GM19240 (cell line): ENCODE measurements around the gene RBM33.
"Not testable (repeated sequence)": the region's sequence is repeated elsewhere in the genome, so short reads cannot be mapped to it uniquely, and the experiment has no call there.

Source experiments
- DNase-seq: peaks from one replicate; pipeline ENCODE4 v3.0.0; 2011; ENCODE audit warnings: low spot score; ENCODE audit not compliant: insufficient read length

Gene RBM33, protein sequence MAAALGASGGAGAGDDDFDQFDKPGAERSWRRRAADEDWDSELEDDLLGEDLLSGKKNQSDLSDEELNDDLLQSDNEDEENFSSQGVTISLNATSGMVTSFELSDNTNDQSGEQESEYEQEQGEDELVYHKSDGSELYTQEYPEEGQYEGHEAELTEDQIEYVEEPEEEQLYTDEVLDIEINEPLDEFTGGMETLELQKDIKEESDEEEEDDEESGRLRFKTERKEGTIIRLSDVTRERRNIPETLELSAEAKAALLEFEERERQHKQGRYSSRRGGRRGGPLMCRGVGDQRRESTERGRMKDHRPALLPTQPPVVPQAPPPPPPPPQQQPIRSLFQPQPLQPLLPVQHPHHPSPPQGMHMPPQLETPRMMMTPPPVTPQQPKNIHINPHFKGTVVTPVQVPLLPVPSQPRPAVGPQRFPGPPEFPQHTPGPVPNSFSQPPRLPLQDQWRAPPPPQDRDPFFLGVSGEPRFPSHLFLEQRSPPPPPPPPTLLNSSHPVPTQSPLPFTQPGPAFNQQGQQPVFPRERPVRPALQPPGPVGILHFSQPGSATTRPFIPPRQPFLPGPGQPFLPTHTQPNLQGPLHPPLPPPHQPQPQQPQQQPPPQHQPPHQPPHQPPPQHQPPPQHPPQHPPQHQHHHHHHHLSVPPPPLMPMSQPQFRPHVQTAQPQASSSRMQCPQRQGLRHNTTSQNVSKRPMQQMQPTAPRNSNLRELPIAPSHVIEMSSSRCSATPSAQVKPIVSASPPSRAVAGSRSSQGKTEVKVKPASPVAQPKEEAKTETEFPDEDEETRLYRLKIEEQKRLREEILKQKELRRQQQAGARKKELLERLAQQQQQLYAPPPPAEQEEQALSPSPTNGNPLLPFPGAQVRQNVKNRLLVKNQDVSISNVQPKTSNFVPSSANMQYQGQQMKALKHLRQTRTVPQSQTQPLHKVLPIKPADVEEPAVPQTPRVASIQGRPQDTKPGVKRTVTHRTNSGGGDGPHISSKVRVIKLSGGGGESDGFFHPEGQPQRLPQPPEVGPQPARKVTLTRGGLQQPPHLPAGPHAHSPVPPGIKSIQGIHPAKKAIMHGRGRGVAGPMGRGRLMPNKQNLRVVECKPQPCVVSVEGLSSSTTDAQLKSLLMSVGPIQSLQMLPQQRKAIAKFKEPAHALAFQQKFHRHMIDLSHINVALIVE

DNA sequence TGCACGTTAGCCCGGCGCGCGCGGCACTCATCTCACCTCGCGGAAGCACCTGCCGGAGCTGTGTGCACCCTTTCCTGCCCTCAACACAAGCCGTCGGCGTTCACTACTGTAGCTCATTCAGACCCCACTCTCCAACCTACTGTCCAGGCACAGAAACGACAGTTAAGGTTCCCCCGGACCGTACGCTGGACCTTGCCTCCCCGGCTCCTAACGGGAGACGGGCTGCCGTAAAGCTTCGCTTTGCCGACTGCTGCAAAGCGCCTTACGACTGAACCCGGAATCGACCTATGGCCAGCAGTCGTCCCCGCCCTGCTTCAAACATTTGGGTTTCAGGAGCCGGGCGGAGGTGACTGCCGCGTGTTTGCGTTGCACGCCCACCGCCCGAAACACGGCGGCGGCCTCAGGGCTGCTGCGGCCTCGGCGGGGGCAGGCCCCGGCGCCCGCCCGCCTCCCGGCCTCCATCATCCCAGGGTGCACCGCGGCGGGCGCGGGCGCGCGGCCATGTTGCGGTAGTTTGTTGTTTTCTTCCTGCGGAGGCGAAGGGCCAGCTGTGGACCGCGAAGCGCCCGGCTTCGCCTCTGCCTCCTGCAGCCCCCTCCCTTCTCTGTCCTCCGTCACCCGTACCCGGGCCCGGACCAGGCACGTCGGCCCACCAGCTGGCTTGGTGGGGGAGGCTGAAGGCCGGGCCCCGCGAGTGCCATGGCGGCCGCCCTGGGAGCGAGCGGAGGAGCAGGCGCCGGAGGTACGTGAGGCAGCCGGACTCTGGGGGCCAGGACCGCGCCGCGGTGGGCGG, at the start of gene RBM33:
Gene RBM33 (plus strand): TSS at position 484 of the 793 bp plus-strand sequence. CDS start 216 bp downstream, at position 700.
- peak; percentile 41 for DNase-seq

DNA sequence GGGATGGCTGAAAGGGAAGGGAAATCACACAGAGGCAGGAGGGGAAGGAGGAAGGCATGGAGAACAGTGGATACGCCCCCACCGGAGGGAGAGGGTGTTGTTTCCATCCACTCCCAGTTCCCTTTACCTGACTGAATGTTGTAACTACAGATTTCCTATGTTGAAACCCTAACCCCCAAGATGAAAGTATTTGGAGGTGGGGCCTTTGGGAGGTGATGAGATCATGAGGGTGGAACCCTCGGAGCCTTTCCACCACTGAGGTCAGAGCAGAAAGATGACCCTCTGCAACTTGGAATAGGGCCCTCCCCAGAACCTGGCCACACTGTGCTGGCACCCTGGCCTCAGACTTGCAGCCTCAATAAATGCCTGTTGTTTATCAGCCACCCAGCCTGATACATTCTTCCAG, 49.5 kb upstream of the RBM33 start:
- no peak for DNase-seq

DNA sequence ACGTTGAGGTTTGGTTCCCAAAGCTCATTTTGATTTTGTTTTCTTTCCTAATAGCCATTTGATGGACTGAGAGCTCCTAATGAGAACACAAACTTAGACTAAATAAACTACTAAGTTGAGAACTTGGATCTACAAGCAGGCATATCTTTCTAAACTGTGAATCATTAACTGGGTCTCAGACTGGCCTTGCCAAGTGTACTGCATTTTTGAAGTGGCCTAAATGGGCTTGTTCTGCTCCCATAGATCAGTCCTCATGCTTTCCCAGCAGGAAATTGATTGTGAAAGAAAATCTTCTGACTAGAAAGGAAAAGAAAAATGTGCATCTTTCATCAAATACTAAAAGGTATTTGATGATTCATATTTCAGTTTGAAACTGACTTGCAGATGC, 46.7 kb upstream of the RBM33 start:
- no peak for DNase-seq

DNA sequence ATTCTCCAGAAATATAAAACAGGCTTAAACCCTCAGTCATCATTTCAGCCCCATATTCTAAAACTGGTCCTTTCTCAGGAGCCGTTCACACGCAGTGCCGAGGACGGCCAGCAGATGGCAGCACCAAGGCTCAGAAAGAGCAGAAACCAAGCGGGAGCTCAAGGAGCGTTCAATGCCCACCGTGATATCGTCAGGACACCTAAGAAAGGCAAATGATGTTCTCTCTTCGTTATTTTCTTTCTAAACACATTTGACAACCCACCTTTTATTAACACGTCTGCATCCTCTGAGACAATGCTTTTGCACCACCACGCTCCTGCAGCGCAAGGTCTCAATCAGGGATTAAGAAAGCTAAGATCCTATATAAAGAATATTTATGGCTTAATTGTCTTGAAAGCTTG, 45.7 kb upstream of the RBM33 start:
- DNase-seq = peak; percentile 86

DNA sequence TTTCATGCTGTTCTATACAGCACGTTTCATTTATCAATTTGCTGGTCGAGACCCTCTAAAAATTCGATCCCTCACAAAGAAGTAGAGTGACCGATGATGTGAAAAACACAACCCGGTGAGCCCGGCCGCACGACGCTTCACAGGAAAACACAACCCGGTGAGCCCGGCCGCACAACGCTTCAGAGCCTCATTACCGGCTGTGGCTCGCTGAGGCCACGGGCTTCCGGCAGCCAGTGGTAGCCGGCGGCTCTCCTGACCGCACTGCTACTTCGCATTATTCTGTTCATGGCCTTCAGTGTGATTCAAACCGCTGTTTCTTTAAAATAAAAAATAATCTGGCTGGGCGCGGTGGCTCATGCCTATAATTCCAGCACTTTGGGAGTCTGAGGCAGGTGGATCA, 42.3 kb upstream of the RBM33 start:
- no peak for DNase-seq

DNA sequence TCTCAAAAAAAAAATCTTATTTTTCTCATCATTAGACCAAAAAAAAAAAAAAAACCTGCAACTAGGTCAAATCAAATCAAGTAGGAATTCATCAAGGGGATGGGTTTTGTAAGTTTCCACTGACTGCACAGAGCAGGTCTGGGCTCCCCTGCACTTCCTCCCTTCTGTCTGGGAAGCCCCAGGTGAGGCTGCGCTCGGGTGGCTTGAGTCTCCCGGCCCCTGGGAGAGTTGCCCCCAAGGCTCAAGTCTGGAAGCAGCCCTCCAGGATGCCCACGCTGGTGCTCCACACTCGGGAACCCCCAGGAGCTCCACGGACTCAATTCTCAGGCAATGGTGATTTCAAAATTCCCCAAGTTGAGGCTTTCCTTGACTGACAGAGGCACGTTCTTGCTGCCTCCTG, 41.7 kb upstream of the RBM33 start:
- DNase-seq = no peak

DNA sequence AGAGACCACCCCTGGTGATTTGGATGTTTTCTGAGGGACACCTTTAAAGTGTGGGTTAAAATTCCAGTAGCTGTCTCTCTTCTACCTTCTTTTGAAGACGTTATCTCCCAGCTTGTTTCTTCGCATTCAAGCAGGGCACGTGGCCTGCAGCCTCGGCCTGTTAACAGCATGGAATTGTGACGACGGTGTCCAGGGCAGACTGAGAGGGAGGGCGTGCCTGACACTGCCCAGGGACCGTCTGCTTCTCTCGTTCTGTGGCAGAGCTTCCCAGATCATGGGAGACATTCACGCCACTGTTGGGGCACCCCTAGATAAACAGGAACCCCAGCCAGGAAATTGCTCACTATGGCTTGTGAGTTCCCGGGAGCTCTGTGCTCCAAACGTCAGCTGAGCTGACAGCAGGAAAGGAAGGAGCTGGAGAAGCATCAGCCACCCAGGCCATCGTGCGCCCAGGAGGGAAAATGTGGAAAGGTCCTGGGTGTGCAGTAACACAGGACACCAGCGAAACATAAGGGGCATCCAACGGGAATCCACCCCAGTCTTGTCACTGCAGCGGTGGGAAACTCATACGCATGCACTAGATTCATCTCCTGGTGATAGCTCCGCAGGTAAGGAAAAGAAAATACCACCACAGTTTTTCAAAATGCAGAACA, 41.1 kb upstream of the RBM33 start:
- DNase-seq = no peak

DNA sequence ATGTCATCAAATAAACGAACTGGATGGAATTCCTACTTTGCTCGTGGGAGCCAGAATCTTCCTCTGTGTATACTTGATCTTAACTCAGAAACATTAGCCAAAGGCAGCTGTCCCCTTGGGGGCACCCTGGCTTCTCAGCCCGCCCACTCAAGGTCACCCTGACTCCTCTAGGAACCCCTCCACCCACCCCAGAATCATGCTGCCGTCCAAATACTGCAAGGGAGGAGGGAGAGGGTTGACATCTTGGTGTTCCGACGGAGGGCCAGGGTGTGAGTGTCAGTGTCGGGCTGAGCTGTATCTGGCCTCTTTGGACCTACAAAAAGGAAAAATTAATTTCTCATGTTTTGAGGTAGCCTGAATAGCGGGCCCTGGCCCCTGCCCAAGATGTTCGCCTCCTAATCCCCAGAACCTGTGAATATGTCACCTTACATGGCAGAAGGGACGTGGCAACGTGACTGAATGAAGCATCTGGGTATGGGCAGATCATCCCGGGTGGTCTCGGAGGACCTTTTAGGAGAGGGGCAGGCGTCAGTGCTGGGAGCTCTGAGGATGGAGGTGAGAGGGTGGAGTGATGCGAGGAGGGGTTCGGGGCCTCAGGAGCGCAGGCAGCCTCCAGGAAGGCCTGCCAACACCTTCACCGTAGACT, 40.5 kb upstream of the RBM33 start:
- no peak for DNase-seq

DNA sequence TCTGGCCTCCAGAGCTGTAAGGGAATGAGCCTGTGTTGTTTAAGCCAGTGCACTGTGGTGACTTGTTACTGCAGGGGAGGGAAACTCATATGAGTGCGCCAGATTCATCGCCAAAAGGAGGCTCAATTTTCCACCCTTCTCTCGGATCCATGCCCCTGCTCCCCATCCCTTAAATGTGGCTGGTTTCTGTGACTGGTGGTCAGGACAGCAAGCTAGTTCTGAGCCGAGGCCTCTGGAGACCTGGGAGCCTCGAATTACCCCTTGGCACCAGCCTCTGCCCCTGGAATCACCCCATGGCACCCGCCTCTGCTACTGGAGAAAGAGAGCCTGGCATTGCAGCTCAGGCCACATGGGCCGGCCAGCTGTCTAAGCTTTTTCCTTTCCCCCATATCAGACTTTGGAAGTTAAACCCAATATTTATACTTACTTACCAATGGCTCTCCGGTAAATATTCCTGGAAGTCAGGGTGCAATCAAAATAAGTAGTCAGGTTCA, 39.9 kb upstream of the RBM33 start:
- DNase-seq = no peak

DNA sequence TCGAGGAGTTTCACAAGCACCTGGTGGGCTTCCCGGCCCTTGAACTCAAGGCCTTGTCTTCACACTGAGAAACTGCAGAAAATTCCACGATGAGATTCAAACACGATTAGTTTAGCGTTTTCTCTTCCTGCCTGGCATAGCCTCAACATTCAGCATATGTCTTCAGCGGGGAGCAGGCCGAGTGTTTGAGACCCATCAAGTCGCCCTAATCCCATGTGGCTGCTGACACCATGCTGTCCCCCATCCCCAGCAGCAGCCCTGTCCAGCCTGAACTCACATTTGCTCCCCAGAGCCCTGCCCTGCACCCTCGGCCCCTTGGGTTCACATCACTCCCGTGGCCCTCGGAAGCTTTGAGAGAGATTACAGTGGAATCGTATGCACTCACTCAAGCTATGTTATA, 35.3 kb upstream of the RBM33 start:
- no peak for DNase-seq

DNA sequence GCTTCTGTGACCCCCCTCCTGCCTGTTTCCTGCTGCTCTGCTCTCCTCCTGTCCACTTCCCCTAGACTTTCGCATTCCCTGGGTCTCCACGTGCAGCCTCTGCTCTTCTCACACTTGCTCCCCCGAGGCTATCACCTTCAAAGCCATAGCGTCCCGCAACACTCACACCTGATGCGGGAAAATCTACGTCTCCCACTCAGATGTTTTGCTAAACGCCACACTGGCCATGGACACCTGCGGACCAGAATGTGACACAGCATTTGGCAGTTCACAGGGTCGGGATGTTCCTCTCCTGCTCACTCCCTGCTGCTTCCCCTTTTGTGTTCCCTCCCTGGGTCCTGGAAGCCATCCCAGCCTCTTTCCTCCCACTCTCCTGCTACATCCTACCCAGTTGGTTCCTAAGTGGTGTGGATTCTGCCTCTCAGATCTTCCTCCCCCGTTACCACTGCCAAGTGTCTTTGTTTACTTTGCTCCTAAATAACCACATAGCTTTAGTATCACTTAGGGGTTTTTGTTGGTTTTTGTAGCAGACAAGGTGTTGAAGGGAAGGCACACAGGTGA, 33.7 kb upstream of the RBM33 start:
- DNase-seq = no peak

DNA sequence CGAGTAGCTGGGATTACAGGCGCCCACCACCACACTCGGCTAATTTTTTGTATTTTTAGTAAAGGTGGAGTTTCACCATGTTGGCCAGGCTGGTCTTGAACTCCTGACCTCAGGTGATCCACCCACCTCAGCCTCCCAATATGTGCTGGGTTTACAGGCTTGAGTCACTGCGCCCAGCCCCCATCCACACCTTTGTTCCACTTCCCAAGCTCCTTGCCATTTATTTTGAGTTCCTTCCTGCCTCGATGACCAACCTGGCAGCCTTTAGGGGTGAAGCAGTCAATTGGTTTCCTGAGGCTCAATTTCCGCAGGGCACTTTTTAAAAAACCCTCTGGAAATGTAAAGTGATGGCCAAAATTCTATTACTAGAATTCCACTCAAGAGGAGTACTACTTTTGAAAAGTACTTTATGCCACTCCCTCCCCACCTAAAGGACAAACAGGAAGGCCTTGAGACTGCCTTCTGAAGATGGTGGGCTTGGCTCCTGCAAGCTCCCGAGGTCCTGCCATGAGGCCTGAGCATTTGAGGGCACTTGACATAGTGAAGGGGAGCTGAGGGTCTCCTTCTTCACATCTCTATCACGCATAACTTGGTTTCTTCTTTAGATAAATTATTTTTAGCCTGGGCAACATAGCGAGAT, 32.5 kb upstream of the RBM33 start:
- DNase-seq = no peak

DNA sequence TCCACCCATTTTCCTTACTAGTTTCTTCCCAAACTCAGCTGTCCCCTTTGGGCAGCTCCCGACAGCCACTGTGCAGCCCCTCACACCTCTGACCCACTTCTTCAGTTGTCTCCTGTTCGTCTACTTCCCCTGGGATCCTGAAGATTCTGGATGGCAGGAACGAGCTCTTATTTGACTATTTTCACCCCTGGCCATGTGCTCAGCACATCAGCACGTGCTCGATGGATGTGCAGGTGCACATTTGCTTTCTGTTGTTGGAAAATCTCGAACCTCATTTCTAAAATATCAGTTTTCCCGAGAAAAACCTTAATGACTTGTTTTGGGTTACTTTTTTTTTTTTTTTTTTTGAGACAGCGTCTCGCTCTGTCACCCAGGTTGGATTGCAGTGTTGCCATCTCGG, 31.8 kb upstream of the RBM33 start:
- no peak for DNase-seq

DNA sequence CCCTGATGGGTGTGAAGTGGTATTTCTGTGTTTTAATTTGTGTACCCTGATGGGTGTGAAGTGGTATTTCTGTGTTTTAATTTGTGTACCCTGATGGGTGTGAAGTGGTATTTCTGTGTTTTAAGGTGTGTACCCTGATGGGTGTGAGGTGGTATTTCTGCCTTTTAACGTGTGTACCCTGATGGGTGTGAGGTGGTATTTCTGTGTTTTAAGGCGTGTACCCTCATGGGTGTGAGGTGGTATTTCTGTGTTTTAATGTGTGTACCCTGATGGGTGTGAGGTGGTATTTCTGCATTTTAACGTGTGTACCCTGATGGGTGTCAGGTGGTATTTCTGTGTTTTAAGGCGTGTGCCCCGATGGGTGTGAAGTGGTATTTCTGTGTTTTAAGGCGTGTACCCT, 29.4 kb upstream of the RBM33 start:
- not testable (repeated sequence) for DNase-seq

DNA sequence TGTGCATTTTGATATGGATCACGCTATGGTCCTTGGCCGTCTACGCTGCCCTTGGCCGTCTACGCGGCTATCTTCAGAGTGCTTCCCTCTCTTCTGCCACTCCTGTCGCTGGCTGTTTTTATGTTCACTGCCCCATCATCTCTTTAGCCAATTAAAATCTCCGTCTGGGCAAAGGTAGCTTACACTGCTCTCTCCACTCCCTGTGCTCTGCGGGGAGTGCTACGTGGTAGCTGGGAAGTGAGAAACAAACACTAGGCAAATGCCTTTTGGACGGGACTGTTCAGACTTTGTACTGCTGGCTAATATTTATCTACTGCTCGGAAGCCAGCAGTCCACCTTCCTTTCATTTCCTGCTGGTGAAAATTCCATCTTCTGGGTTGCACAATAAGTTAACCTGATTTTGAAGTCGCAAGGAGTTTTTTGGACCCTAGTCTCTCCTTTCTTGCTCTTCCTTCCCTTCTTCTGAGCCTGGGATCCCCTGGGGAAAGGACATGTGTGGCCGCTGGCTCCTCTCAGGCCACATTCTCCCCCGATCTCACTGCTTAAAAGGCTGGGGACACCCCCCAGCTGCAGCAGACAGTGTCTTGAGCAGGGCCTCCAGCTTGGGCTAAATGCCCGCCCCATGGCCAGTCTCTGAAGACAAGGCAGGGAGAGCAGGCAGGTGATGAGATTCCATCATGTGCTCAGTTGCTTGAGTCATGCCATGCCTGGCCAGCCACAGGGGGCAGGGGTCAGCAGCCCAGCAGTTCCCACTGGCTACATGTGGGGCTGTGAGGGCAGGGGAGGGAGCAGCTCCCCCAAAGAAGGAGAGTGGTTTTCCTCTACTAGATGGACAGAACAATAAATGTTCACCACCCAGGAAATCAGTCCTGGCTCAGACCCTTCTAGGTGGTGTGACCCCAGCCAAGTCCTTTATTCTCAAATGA, 25.5 kb upstream of the RBM33 start:
- no peak for DNase-seq

DNA sequence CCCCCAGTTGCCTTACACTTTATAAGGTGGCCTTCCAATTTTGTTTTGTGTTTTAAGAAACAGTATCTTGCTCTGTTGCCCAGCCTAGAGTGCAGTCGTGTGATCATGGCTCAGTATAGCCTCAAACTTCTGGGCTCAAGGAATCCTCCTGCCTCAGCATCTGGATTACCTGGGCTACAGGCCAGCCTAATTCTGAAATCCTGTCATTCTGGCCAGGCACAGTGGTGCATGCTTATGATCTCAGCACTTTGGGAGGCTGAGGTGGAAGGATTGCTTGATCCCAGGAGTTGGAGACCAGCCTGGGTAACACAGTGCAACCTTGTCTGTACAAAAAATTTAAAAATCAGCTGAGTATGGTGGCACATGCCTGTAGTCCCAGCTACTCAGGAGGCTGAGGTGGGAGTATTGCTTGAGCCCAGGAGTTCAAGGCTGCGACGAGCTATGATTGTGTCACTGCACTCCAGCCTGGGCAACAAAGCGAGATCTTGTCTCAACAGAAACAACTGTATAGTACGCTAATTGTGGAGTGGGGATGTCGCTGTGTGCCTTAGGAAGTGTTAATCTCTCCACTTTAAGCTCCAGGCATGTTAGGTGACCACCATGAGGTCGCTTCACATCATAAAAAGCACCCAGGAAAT, 24.7 kb upstream of the RBM33 start:
- no peak for DNase-seq

DNA sequence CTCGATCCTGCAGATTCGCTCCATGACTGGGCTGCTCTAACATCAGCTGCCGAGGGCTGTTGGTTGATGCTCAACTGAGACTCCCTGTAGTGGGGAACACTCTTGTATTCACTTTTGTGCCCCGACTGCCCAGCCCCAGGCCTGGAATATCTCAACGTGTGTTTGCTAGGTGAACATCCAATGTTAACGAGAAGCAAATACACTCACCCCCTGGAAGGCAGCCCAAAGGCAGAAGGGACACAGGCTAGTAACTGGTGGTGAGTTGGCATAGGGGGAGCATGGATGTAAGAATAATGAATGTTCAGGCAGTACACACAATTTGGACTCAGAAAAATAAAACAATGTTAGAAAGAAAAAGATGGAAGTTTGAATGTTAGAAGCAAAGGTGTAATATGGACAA, 24.0 kb upstream of the RBM33 start:
- no peak for DNase-seq
